D721Med (cell line): Measurements from ENCODE around the gene AZI2.

Experiments used
- DNase-seq: peaks from one replicate; pipeline ENCODE4 v3.0.0; 2011; ENCODE audit warnings: low spot score; ENCODE audit not compliant: insufficient read length
- FAIRE-seq: peaks from 2 replicates; lab custom pipeline; 2011; peaks lifted over from hg19 to GRCh38; lab: Jason Lieb, UNC
- CTCF ChIP-seq: IDR thresholded peaks from 2 replicates; pipeline ENCODE4 v1.5.1; 2012; ENCODE audit warnings: mild to moderate bottlenecking, control low read depth; ENCODE audit not compliant: insufficient read depth; ENCODE audit errors: missing control alignments

Gene AZI2

GRCh38 chr3:28328188-28329151 lies 20.2 kb downstream of the AZI2 start:
- FAIRE-seq (no peak), DNase-seq (no peak)
- TF ChIP-seq CTCF = peak; percentile 65

GRCh38 chr3:28326458-28326926 lies 22.1 kb downstream of the AZI2 start:
- TF ChIP-seq CTCF = no peak
- FAIRE-seq = no peak
- no peak for DNase-seq

GRCh38 chr3:28322464-28322863 lies 26.2 kb downstream of the AZI2 start:
- no peak for FAIRE-seq
- TF ChIP-seq CTCF = no peak
- DNase-seq = no peak

- TF ChIP-seq CTCF = no peak
- FAIRE-seq = no peak
- no peak for DNase-seq
These were observed 27.6 kb downstream of the AZI2 start for GRCh38 chr3:28320981-28321380.

GRCh38 chr3:28317438-28318022 lies 31.1 kb downstream of the AZI2 start:
- DNase-seq = no peak
- FAIRE-seq = no peak
- peak; percentile 59 for TF ChIP-seq CTCF

- FAIRE-seq (no peak), DNase-seq (no peak)
- no peak for TF ChIP-seq CTCF
These were observed 32.4 kb downstream of the AZI2 start for GRCh38 chr3:28316226-28316625.
